ENCODE data around the gene INSYN2B. TPM values are rescaled to one million over a fixed set of nuclear protein-coding genes. Genes with fewer than 3 reads are reported as not detected.

Gene INSYN2B
- total RNA-seq, 4 donors from 2014 or later = 2.5 TPM; not detected in 3

DNA sequence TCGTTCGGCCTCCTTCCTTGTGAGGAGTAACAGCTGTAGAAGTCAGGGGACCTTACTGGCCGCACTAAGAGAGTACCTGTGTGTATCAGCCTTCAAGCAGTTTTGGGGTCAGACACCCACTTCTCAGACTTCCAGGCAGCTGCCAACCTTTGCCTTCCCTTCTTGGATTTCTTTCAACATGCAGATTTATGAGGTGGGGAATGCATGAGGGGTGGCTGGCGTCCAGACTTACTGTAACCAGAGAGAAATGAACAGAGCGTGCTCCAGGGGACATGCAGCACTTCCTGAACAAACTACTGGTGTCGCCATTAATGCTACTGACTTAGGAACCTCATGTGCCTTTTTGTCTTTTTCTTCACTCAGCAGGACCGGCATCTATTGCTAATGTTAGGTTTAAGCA, 46.7 kb downstream of the INSYN2B start:
- Histone ChIP-seq H3K27me3 (no peaks in the 10 kb centered on the region), H3K4me3 (no peak overlapping the region), H3K36me3 (no peaks in the 10 kb centered on the region), H3K9me3 (no peaks in the 10 kb centered on the region), H3K4me1 (no peaks in the 10 kb centered on the region), H3K27ac (no peak overlapping the region)
- no peak for DNase-seq
- TF ChIP-seq, protein P1, sequence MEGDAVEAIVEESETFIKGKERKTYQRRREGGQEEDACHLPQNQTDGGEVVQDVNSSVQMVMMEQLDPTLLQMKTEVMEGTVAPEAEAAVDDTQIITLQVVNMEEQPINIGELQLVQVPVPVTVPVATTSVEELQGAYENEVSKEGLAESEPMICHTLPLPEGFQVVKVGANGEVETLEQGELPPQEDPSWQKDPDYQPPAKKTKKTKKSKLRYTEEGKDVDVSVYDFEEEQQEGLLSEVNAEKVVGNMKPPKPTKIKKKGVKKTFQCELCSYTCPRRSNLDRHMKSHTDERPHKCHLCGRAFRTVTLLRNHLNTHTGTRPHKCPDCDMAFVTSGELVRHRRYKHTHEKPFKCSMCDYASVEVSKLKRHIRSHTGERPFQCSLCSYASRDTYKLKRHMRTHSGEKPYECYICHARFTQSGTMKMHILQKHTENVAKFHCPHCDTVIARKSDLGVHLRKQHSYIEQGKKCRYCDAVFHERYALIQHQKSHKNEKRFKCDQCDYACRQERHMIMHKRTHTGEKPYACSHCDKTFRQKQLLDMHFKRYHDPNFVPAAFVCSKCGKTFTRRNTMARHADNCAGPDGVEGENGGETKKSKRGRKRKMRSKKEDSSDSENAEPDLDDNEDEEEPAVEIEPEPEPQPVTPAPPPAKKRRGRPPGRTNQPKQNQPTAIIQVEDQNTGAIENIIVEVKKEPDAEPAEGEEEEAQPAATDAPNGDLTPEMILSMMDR (IDR thresholded peaks at IDR 0.05) = no peak
- no peak for TF ChIP-seq POLR2A (IDR thresholded peaks at IDR 0.05)

DNA sequence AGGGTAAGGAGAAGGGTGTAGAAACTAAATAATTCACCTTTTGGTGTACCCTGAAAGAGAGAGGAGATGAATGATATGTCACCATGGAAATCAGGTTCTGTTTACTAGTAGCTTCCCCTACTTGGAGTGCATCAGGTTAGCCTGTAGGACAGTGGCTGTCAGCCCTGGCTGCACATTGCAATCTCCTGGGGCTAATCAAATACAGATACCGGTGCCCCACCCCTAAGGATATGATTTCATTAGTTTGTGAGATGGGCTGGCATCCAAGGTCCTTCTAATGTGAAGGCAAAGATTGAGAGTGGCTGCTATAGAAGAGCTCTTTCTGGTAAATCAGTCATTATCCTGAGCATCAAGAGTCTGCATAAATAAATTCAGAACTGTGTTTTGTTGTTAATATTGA, 47.2 kb downstream of the INSYN2B start:
- TF ChIP-seq POLR2A (IDR thresholded peaks at IDR 0.05) = no peak
- TF ChIP-seq, protein P1 (IDR thresholded peaks at IDR 0.05) = no peak
- Histone ChIP-seq H3K4me3 (no peak overlapping the region), H3K27me3 (no peaks in the 10 kb centered on the region), H3K27ac (no peak overlapping the region), H3K4me1 (no peaks in the 10 kb centered on the region), H3K36me3 (no peaks in the 10 kb centered on the region), H3K9me3 (no peaks in the 10 kb centered on the region)
- DNase-seq = no peak

DNA sequence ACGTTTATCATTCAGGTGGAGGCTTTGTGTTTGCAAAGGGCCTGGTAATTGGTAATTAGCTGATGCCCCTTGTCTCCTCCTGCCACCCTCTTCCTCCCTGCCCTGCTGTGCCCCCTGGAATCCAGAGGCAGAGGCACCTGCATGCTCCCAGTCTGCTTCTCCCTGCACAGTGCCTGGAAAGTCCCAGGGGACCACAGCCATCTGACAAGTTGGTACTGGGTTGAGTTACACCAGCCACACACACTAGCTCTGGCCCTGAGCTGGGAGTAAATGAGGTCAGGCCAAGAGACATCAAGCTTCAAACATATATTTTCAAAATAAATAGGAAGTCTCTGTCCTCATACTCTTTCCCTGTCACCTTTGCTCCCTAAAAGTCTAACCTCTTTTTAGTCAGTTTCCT, 56.3 kb downstream of the INSYN2B start:
- no peaks in the 10 kb centered on the region for H3K36me3 ChIP-seq
- no peak for DNase-seq
- H3K27me3 ChIP-seq = no peaks in the 10 kb centered on the region
- TF ChIP-seq, protein P1 (IDR thresholded peaks at IDR 0.05) = no peak
- no peaks in the 10 kb centered on the region for H3K4me1 ChIP-seq
- no peak overlapping the region for H3K4me3 ChIP-seq
- H3K9me3 ChIP-seq = no peaks in the 10 kb centered on the region
- no peak overlapping the region for H3K27ac ChIP-seq

DNA sequence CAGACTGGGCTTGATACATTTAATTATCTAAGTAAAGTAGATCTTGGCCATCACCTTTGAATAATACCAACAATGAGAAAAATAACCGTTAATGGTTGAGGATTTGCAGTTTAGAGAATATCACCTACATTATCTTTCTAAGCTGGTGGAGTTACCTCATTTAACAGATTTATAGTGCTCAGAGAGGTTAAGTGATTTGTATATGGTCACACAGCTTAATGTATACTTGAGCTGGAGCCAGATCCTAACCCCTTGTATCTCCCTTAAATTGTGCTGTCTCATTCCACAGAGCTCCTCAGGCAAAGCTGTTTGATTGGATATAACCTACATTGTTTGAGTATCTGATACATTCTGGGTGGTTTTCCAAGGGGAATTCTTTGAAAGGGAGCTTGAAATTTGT, 57.8 kb downstream of the INSYN2B start:
- H3K4me1 ChIP-seq = no peaks in the 10 kb centered on the region
- no peaks in the 10 kb centered on the region for H3K27me3 ChIP-seq
- DNase-seq = no peak
- H3K9me3 ChIP-seq = no peaks in the 10 kb centered on the region
- TF ChIP-seq, protein P1 (IDR thresholded peaks at IDR 0.05) = no peak
- TF ChIP-seq POLR2A (IDR thresholded peaks at IDR 0.05) = no peak
- H3K36me3 ChIP-seq = no peaks in the 10 kb centered on the region
- H3K27ac ChIP-seq = no peak overlapping the region
- H3K4me3 ChIP-seq = no peak overlapping the region

DNA sequence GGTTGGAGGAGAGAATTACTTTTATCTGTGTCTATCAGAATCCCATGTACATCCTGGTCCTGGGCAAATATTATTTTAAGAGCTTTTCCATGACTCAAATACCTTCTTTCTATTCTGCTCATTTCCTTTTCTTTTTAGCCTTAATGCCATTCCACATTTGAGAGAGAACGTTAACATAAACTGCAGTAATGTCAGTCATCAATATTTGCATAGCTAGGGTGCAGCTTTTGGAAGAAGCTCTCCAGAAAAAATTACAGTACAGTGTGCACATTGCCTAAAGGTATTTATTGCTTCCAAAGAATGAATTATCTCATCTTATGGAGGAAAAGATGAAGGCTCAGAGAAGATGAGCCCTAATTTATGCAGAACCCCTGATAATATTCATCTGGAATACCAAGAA, 58.3 kb downstream of the INSYN2B start:
- Histone ChIP-seq H3K36me3 (no peaks in the 10 kb centered on the region), H3K4me3 (no peak overlapping the region), H3K4me1 (no peaks in the 10 kb centered on the region), H3K27me3 (no peaks in the 10 kb centered on the region), H3K27ac (no peak overlapping the region), H3K9me3 (no peaks in the 10 kb centered on the region)
- DNase-seq = no peak
- TF ChIP-seq, protein P1 (IDR thresholded peaks at IDR 0.05) = no peak
- no peak for TF ChIP-seq POLR2A (IDR thresholded peaks at IDR 0.05)

DNA sequence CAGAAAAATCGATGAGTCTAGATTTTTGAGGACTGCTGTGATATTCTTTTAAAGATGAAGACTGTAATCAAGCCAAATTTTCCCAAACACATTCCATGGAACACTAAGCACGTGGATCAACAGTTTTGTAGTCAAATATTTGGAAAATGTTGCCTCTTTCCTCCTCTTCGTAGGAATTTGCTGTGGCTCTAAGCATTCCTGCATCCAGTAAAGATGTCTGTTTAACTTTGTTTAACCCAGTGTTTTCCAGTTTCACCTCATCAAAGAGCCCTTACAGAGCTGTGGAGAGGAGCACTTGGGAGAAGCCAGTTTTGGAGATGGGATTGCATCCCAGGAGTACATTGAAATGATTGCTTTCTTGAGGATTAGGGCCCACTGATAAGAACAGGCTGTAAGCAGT, 58.9 kb downstream of the INSYN2B start:
- H3K27ac ChIP-seq = no peak overlapping the region
- no peak for TF ChIP-seq POLR2A (IDR thresholded peaks at IDR 0.05)
- TF ChIP-seq, protein P1 (IDR thresholded peaks at IDR 0.05) = no peak
- no peaks in the 10 kb centered on the region for H3K36me3 ChIP-seq
- no peaks in the 10 kb centered on the region for H3K9me3 ChIP-seq
- no peaks in the 10 kb centered on the region for H3K4me1 ChIP-seq
- H3K27me3 ChIP-seq = no peaks in the 10 kb centered on the region
- no peak overlapping the region for H3K4me3 ChIP-seq
- DNase-seq = no peak
